ENCODE data around the gene CHI3L1. TPM values are rescaled to one million over a fixed set of nuclear protein-coding genes. Genes with fewer than 3 reads are reported as not detected.

CHI3L1 gene
- total RNA-seq, 1 experiment from 2014 or later: 0.75 TPM

- CTCF ChIA-PET: interaction anchor here (0.6 to 18.5 kb wide), 7 partner anchors 11 to 189 kb away, joined by 3 to 702 read pairs (median 113); no protein-coding TSS in a partner anchor
- no peaks in the 10 kb centered on the region for H3K36me3 Mint-ChIP-seq (ENCODE audit: insufficient read depth, unreplicated experiment)
- DNase-seq (ENCODE audit: unreplicated experiment): no peak
- POLR2A ChIA-PET: interaction anchor here (0.7 to 1.2 kb wide), 2 partner anchors 23 to 169 kb away, joined by 3 read pairs; no protein-coding TSS in a partner anchor
- no peak overlapping the region for H3K4me3 Mint-ChIP-seq (ENCODE audit: unreplicated experiment)
- no peaks in the 10 kb centered on the region for H3K9me3 Mint-ChIP-seq (ENCODE audit: unreplicated experiment)
- H3K4me1 Mint-ChIP-seq (ENCODE audit: insufficient read depth, unreplicated experiment): no peaks in the 10 kb centered on the region
- intact Hi-C loops (cut with micrococcal nuclease): no loop called here
- no peak overlapping the region for H3K27ac Mint-ChIP-seq (ENCODE audit: low read depth, unreplicated experiment)
- H3K27me3 Mint-ChIP-seq (ENCODE audit: insufficient read depth, unreplicated experiment): peaks cover 11% of the 10 kb centered on the region
- TF ChIP-seq CTCF (IDR thresholded peaks at IDR 0.05; ENCODE audit: unreplicated experiment): no peak
- BruUV-seq (replicated peaks): no TSS peak
Measured at GRCh38 chr1:203210988-203211387, 24.5 kb upstream of the CHI3L1 start.

GRCh38 chr1:203210350-203210749, 23.8 kb upstream of the CHI3L1 start:
- POLR2A ChIA-PET: interaction anchor here (0.7 to 1.2 kb wide), 3 partner anchors 23 to 174 kb away, joined by 3 read pairs; no protein-coding TSS in a partner anchor
- no peak overlapping the region for H3K27ac Mint-ChIP-seq (ENCODE audit: low read depth, unreplicated experiment)
- TF ChIP-seq CTCF (IDR thresholded peaks at IDR 0.05; ENCODE audit: unreplicated experiment): no peak
- no peak overlapping the region for H3K4me3 Mint-ChIP-seq (ENCODE audit: unreplicated experiment)
- H3K4me1 Mint-ChIP-seq (ENCODE audit: insufficient read depth, unreplicated experiment): no peaks in the 10 kb centered on the region
- H3K27me3 Mint-ChIP-seq (ENCODE audit: insufficient read depth, unreplicated experiment): peaks cover 11% of the 10 kb centered on the region
- CTCF ChIA-PET: interaction anchor here (0.6 to 18.5 kb wide), 5 partner anchors 37 to 932 kb away, joined by 3 to 702 read pairs (median 113); no protein-coding TSS in a partner anchor
- BruUV-seq (replicated peaks): no TSS peak
- no peaks in the 10 kb centered on the region for H3K9me3 Mint-ChIP-seq (ENCODE audit: unreplicated experiment)
- no peak for DNase-seq (ENCODE audit: unreplicated experiment)
- no peaks in the 10 kb centered on the region for H3K36me3 Mint-ChIP-seq (ENCODE audit: insufficient read depth, unreplicated experiment)
- intact Hi-C loops (cut with micrococcal nuclease): no loop called here

DNA sequence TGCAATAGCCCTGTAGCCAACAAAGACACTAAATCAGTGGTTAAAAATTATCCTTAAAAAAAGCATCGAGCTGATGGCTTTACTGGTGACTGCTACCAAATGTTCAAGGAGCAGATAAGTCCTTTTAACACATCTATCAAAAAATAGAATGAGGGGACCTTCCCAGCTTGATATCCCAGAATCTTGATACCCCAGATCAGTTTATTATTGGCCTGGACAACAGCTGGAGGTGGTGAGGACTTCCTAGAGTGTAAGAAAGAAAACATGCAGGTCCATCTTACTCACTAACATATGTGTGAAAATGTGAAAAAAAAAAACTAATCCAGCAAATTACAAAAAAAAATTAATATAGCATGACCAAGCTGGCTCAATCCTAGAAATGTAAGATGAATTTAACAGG, 21.7 kb upstream of the CHI3L1 start:
- H3K27me3 Mint-ChIP-seq (ENCODE audit: insufficient read depth, unreplicated experiment): peaks cover 11% of the 10 kb centered on the region
- no peaks in the 10 kb centered on the region for H3K4me1 Mint-ChIP-seq (ENCODE audit: insufficient read depth, unreplicated experiment)
- no peak overlapping the region for H3K4me3 Mint-ChIP-seq (ENCODE audit: unreplicated experiment)
- ChIA-PET POLR2A (interaction anchor here (0.6 kb wide), 1 partner anchor 237 kb away, joined by 3 read pairs; no protein-coding TSS in a partner anchor), CTCF (interaction anchor here (0.9 to 5.5 kb wide), 4 partner anchors 8 to 168 kb away, joined by 3 to 37 read pairs (median 10); no protein-coding TSS in a partner anchor)
- intact Hi-C loops (cut with micrococcal nuclease): no loop called here
- H3K27ac Mint-ChIP-seq (ENCODE audit: low read depth, unreplicated experiment): no peak overlapping the region
- H3K9me3 Mint-ChIP-seq (ENCODE audit: unreplicated experiment): no peaks in the 10 kb centered on the region
- no TSS peak for BruUV-seq (replicated peaks)
- H3K36me3 Mint-ChIP-seq (ENCODE audit: insufficient read depth, unreplicated experiment): no peaks in the 10 kb centered on the region
- no peak for TF ChIP-seq CTCF (IDR thresholded peaks at IDR 0.05; ENCODE audit: unreplicated experiment)
- DNase-seq (ENCODE audit: unreplicated experiment): no peak

- intact Hi-C loops (cut with micrococcal nuclease): no loop called here
- Mint-ChIP-seq H3K4me3 (ENCODE audit: unreplicated experiment) (no peak overlapping the region), H3K27ac (ENCODE audit: low read depth, unreplicated experiment) (no peak overlapping the region), H3K27me3 (ENCODE audit: insufficient read depth, unreplicated experiment) (peaks cover 11% of the 10 kb centered on the region), H3K9me3 (ENCODE audit: unreplicated experiment) (no peaks in the 10 kb centered on the region), H3K4me1 (ENCODE audit: insufficient read depth, unreplicated experiment) (peaks cover 4% of the 10 kb centered on the region), H3K36me3 (ENCODE audit: insufficient read depth, unreplicated experiment) (no peaks in the 10 kb centered on the region)
- ChIA-PET CTCF (interaction anchor here (0.9 to 5.5 kb wide), 4 partner anchors 8 to 168 kb away, joined by 3 to 37 read pairs (median 10); no protein-coding TSS in a partner anchor), POLR2A (interaction anchor here (0.6 kb wide), 1 partner anchor 238 kb away, joined by 3 read pairs; no protein-coding TSS in a partner anchor)
- TF ChIP-seq CTCF (IDR thresholded peaks at IDR 0.05; ENCODE audit: unreplicated experiment): no peak
- BruUV-seq (replicated peaks): no TSS peak
- DNase-seq (ENCODE audit: unreplicated experiment): no peak
Measured at GRCh38 chr1:203207751-203208150, 21.2 kb upstream of the CHI3L1 start.

Data from MCF 10A (cell line).